ENCODE measurements around the gene IL18RAP.

The IL18RAP gene

DNA sequence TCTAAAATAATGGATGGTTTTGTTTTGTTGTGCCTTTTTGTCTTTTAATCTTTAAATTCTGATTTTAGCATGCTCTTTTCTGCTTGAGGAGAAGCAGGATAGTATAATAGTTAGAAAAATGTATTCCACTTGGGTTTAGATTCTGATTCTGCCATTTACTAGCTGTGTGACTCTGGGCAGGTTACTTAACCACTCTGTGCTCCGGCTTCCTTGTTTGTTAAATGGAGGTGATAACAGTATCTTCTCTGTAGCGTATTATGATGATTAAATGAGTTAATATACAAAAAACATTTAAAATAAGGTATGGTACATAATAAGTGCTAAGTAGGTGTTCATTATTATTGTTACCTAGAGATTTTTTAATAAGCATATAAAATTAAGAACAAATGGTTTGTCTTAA lies 26.9 kb upstream of the IL18RAP start:
- Histone ChIP-seq H3K27me3 (no peaks in the 10 kb centered on the region), H3K4me3 (no peak overlapping the region), H3K27ac (no peak overlapping the region), H3K4me1 (no peaks in the 10 kb centered on the region), H3K36me3 (no peaks in the 10 kb centered on the region), H3K9me3 (no peaks in the 10 kb centered on the region)
- intact Hi-C loops (cut with DNase I; ENCODE audit: low total_unique reads): no loop called here
- no peak for DNase-seq
- TF ChIP-seq, protein P1, sequence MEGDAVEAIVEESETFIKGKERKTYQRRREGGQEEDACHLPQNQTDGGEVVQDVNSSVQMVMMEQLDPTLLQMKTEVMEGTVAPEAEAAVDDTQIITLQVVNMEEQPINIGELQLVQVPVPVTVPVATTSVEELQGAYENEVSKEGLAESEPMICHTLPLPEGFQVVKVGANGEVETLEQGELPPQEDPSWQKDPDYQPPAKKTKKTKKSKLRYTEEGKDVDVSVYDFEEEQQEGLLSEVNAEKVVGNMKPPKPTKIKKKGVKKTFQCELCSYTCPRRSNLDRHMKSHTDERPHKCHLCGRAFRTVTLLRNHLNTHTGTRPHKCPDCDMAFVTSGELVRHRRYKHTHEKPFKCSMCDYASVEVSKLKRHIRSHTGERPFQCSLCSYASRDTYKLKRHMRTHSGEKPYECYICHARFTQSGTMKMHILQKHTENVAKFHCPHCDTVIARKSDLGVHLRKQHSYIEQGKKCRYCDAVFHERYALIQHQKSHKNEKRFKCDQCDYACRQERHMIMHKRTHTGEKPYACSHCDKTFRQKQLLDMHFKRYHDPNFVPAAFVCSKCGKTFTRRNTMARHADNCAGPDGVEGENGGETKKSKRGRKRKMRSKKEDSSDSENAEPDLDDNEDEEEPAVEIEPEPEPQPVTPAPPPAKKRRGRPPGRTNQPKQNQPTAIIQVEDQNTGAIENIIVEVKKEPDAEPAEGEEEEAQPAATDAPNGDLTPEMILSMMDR (IDR thresholded peaks at IDR 0.05): no peak

DNA sequence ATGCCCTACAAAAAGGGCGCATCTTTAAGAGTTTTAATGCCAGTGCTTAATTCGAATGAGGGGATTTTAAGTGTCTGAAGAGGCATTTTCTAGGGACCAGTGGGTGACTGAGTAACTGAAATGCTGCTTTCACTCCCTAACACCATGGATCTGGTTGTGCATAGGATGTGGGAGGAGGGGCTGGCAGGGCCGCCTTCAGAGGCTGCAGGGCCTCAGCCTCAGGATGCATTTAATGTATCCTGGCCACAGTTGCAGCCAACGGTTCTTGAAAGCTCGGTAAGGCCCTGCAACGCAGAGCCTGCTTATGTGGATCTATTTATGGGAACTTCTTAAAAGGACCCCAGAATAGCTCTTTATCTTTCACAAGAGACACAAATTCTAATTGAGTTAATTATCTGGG lies 25.8 kb upstream of the IL18RAP start:
- DNase-seq: no peak
- intact Hi-C loops (cut with DNase I; ENCODE audit: low total_unique reads): no loop called here
- H3K9me3 ChIP-seq: no peaks in the 10 kb centered on the region

DNA sequence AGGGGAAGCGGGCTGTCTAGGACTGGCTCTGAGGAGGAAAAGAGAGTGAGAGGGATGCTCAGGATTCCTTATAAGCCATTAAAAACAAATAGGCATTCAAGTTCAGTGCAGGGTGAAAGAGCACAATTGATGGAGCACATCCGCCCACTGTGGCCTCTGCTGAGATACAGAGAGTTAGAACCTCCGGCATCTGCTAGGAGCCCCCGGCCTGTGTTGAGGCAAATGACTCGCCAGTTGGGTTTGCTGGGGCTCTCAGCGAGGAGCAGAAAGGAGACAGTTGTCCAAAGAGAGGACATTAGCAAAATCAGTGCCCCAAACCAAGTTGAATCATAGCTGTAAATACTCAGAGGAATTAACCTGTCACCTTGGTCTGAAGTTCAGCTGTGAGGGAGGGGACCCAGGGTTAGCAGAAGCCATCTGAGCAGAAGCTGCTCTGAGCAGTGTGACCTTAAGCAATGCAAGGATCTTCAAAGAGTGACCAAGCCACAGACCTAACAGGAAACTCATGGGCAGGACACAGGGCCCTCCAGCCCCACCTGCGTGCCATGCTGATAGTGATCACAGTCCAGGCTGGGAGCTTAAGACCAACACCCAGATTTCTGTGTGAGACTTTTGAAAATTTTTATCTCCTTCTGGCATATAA lies 23.3 kb upstream of the IL18RAP start:
- intact Hi-C loops (cut with DNase I; ENCODE audit: low total_unique reads): no loop called here
- no peak overlapping the region for H3K27ac ChIP-seq
- no peaks in the 10 kb centered on the region for H3K27me3 ChIP-seq

More for the DNA sequence above, 25.8 kb upstream of the IL18RAP start:
- no peaks in the 10 kb centered on the region for H3K36me3 ChIP-seq
- TF ChIP-seq, protein P1 (IDR thresholded peaks at IDR 0.05): no peak
- H3K27ac ChIP-seq: no peak overlapping the region
- no peaks in the 10 kb centered on the region for H3K27me3 ChIP-seq
- H3K4me1 ChIP-seq: no peaks in the 10 kb centered on the region
- no peak overlapping the region for H3K4me3 ChIP-seq

GRCh38 chr2:102401456-102401855 lies 21.5 kb upstream of the IL18RAP start:
- no peaks in the 10 kb centered on the region for H3K27me3 ChIP-seq
- no peaks in the 10 kb centered on the region for H3K36me3 ChIP-seq
- no peaks in the 10 kb centered on the region for H3K9me3 ChIP-seq
- no peak overlapping the region for H3K27ac ChIP-seq
- TF ChIP-seq, protein P1 (IDR thresholded peaks at IDR 0.05): no peak
- intact Hi-C loops (cut with DNase I; ENCODE audit: low total_unique reads): no loop called here
- DNase-seq: no peak
- no peaks in the 10 kb centered on the region for H3K4me1 ChIP-seq
- H3K4me3 ChIP-seq: no peak overlapping the region

More for the DNA sequence above, 23.3 kb upstream of the IL18RAP start:
- DNase-seq: no peak
- Histone ChIP-seq H3K9me3 (no peaks in the 10 kb centered on the region), H3K4me3 (no peak overlapping the region), H3K4me1 (no peaks in the 10 kb centered on the region), H3K36me3 (no peaks in the 10 kb centered on the region)
- TF ChIP-seq, protein P1 (IDR thresholded peaks at IDR 0.05): no peak

DNA sequence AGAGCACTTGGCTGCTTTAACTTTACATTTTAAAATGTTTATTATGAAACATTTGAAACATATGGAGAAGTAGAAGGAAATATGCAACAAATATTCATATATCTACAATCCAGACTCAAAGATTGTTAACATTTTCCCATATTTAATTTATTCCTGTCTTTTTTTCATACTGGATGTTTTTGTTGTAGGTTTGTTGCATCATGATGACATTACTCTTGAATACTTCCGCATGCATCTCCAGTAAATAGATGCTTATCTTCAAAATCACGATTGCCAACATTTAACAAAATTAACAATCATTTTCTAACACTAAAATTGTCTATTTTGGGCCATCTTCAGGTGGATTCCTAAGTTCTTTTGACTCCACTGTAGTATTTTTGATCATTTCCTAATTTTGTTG lies 21.1 kb upstream of the IL18RAP start:
- Histone ChIP-seq H3K9me3 (no peaks in the 10 kb centered on the region), H3K4me1 (no peaks in the 10 kb centered on the region), H3K27ac (no peak overlapping the region), H3K36me3 (no peaks in the 10 kb centered on the region), H3K27me3 (no peaks in the 10 kb centered on the region), H3K4me3 (no peak overlapping the region)
- intact Hi-C loops (cut with DNase I; ENCODE audit: low total_unique reads): no loop called here
- TF ChIP-seq, protein P1 (IDR thresholded peaks at IDR 0.05): no peak
- DNase-seq: no peak

DNA sequence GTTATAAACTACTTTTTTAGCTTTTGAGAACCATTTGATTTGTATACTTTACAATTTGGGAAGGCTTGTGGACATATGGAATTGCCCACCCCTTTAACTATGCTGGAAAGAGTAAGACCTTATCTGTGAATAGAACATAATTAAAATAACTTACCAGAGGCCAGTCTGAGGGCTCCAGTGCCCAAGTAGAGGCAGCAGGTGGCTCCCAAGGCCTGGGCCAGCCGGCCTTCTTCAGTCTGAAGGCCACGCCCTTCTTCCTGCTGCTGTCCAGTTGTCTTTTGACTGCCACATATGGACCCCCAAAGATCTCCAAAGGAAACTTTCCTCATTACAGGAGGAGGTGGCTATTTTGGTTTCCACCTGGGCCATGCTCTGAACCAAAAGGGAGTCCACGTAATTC lies 12.0 kb upstream of the IL18RAP start:
- Histone ChIP-seq H3K27ac (no peak overlapping the region), H3K9me3 (no peaks in the 10 kb centered on the region), H3K27me3 (no peaks in the 10 kb centered on the region), H3K4me3 (no peak overlapping the region), H3K4me1 (no peaks in the 10 kb centered on the region), H3K36me3 (no peaks in the 10 kb centered on the region)
- DNase-seq: no peak
- intact Hi-C loops (cut with DNase I; ENCODE audit: low total_unique reads): no loop called here
- TF ChIP-seq, protein P1 (IDR thresholded peaks at IDR 0.05): no peak

Measured in tibial artery (tissue), 4 donors.